CMK (cell line): ENCODE measurements around the gene OR7E24.
"Not testable (repeated sequence)": the region's sequence is repeated elsewhere in the genome, so short reads cannot be mapped to it uniquely, and the experiment has no call there.

ENCODE experiments used
- DNase-seq: peaks from one replicate; pipeline ENCODE4 v3.0.0-alpha.2; 2010; ENCODE audit warnings: low read depth

Gene OR7E24

GRCh38 chr19:9250630-9251029 lies at the start of gene OR7E24:
Gene OR7E24, plus strand, starts transcription at chr19:9250930. Its CDS starts 114 bp downstream, at chr19:9251044.
- DNase-seq: no peak

GRCh38 chr19:9205501-9206113 lies 45.1 kb upstream of the OR7E24 start:
- peak; percentile 43 for DNase-seq

GRCh38 chr19:9219489-9219888 lies 31.2 kb upstream of the OR7E24 start, which contains the start of gene OR7D4:
Gene OR7D4, minus strand, starts transcription at chr19:9219589. Its CDS starts 4,752 bp downstream, at chr19:9214837.
- no peak for DNase-seq

GRCh38 chr19:9251236-9251635 lies 506 bp downstream of the OR7E24 start:
- DNase-seq: no peak

GRCh38 chr19:9283485-9283884 lies 32.8 kb downstream of the OR7E24 start:
- not testable (repeated sequence) for DNase-seq

GRCh38 chr19:9289231-9289884 lies 38.6 kb downstream of the OR7E24 start:
- no peak for DNase-seq

GRCh38 chr19:9295411-9295849 lies 44.7 kb downstream of the OR7E24 start:
- DNase-seq: no peak

- DNase-seq: no peak
Measured at GRCh38 chr19:9296336-9296735, 45.6 kb downstream of the OR7E24 start.
